Cardiac fibroblast (primary cell): ENCODE data around the gene TRPM3.

ENCODE experiments used
- DNase-seq, 2 donors: peaks; one replicate each; pipeline versions ENCODE4 v3.0.0 to v3.0.0-alpha.2; 2010; ENCODE audit warnings: low read depth in 2 of 2
- H3K4me3 ChIP-seq, 2 donors: replicated peaks in 1 of 2; 1 replicate in 1 of 2; 2 replicates in 1 of 2; pipeline ENCODE4 v1.5.1; 2011; ENCODE audit warnings: low read depth in 2 of 2, low read length in 2 of 2, mild to moderate bottlenecking in 2 of 2, moderate library complexity in 1 of 2
- TF ChIP-seq, protein P1 (sequence below): IDR thresholded peaks from one replicate; pipeline ENCODE4 v1.5.1; 2011; ENCODE audit warnings: low read depth, mild to moderate bottlenecking, low read length, inconsistent platforms

The TRPM3 gene

DNA sequence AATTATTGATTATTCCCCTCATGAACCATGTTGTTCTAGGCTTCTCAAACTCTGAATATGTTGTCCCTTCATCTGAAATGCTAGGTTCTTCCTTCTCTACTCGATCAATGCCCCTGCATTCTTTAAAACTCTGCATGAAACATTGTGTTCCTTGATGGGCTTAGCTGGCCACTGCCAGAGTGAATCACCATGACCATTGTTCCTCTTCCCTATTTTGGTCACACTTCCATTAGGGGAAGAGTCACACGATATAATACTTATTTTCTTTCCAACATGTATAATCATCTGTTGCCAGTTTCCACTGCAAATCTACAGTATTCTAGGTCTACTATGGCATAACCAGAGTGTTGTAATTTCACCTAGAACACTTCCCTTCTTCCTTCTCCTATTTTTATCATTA lies 247.9 kb downstream of the TRPM3 start:
- peak in 1 of 2 donors; percentile 63 for DNase-seq
- no peak overlapping the region for H3K4me3 ChIP-seq
- TF ChIP-seq, protein P1, sequence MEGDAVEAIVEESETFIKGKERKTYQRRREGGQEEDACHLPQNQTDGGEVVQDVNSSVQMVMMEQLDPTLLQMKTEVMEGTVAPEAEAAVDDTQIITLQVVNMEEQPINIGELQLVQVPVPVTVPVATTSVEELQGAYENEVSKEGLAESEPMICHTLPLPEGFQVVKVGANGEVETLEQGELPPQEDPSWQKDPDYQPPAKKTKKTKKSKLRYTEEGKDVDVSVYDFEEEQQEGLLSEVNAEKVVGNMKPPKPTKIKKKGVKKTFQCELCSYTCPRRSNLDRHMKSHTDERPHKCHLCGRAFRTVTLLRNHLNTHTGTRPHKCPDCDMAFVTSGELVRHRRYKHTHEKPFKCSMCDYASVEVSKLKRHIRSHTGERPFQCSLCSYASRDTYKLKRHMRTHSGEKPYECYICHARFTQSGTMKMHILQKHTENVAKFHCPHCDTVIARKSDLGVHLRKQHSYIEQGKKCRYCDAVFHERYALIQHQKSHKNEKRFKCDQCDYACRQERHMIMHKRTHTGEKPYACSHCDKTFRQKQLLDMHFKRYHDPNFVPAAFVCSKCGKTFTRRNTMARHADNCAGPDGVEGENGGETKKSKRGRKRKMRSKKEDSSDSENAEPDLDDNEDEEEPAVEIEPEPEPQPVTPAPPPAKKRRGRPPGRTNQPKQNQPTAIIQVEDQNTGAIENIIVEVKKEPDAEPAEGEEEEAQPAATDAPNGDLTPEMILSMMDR: no peak

DNA sequence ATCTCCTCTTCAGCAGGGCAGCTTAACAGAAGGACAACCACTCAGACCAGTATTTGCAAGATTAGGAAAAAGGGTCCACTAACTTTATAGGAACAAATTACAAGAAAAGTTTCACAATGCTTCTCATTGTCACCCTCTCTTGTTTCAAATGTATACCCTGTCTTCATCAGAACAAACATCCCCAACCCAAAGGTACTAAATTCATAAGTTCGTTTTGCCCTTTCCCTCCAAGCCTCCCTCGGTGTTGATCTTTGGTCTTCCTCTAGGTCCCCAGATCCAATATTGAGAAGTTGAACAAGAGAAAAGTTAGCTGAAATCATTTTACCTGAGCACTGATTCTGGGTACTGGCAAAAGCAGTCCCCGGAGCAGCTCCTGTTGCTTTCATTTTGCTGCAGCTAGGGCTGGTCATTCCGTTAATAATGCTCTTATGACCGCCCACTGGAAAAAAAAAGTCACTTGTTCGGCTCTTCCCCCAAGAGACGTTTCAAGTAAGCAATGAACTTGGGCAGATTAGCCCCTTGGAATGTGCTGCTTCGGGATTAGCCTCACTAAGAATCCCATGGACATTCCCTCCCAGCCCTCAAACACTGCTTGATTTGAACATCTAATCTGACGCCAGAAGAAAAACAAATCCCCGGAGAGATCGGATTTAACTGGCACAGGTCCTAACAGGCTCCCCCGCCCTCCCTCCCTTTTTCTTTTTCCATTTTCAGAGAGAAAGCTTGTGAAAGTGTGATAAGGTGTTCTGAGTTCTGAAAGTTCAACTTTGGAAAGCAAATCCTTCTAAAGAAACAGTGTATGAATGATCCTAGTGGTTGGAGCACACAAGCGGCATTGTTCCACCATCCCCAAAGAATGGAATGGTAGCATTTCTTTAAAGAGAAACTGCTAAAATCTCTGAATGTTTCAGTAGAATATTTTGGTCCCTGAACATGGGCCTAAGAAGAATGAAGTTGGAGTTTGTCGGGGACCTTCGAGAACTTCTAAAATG lies 252.5 kb downstream of the TRPM3 start:
- TF ChIP-seq, protein P1: no peak
- peak overlapping the region; percentile 47 to 60 for H3K4me3 ChIP-seq
- DNase-seq: peak; percentile 81 to 90

DNA sequence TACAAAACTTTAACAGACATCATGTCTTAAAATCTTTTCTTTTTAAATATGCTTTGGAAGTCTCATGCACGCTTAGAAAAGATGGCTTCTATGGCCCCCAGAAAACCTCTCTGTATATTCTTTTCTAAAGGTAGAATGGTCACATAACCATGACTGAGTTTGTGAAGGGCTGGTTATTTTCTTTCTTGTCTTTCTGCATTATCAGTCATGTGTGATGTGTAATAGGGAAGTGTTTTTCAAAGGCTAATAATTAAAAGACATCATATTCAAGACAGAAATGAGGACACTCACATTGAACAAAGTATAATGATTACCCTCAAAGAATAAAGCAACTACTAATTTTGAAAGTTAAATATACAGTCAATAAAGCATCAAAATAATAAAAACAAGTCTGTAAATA lies 253.4 kb downstream of the TRPM3 start:
- TF ChIP-seq, protein P1: no peak
- H3K4me3 ChIP-seq: peak overlapping the region; percentile 47 to 60
- no peak for DNase-seq

DNA sequence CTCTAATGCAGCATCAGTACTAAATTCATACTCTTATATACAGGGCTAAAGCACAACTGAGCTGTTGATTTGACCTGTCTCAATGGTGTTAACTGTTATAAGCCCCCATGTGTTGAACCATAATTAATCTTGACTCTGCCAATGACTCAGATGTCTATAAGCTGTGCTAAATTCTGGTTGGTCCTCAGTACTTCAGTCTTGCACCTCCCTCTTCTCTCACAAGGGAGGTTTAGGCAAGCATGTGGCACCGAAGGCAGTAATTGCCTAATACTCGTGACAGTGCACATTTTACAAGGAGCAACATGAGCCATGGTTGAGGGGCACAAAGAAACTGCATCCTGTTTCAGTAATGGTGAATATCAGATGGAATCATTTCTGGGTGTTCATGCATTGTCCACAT lies 255.9 kb downstream of the TRPM3 start:
- H3K4me3 ChIP-seq: no peak overlapping the region
- TF ChIP-seq, protein P1: no peak
- peak; percentile 15 to 22 for DNase-seq

DNA sequence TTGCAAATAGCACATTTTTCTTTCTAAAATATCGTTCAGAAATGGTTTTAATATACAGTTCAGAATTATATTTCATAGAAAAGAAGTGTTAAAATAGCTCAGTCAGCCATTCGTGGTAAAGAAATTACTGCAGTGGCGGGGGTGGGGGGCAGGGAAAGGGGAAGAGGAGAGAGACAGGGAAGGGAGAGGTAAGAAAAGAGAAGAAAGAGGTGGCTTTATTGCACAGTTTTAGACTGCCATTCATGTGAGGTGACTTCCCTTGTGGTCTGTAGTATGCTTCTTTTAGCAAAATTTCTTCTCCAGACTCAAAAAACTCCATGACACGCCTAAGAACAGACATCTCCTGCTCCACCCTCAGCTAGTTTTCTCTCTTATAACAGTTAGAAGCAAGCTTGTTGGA lies 259.6 kb downstream of the TRPM3 start:
- H3K4me3 ChIP-seq: no peak overlapping the region
- TF ChIP-seq, protein P1: no peak
- DNase-seq: no peak

DNA sequence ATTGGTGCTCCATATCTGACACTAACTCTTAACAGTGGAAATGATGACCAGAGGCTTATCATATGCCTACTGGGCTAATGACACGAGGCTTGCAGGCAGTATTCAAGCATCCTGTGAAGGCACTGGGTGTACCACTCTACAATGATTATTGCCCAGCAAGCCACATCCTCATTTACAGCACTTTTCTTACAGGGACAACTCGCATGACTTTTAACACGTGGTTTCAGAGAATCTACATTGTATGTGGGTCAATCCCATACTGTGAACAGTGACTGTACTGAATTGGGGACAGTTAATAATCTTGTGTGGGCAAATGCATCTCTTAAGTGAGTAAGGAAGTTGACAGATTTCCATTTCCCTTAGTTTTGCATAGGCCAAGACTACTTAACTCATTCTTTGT lies 260.0 kb downstream of the TRPM3 start:
- DNase-seq: no peak
- no peak overlapping the region for H3K4me3 ChIP-seq
- TF ChIP-seq, protein P1: no peak
